Inflammatory macrophage treated with lipopolysaccharide for 4 hours (primary cell): ENCODE results near the gene MAPK8IP3.

Experiments used
- DNase-seq: peaks from one replicate; pipeline ENCODE4 v3.0.0-alpha.2; 2020

The MAPK8IP3 gene

GRCh38 chr16:1764971-1765370, 59.0 kb downstream of the MAPK8IP3 start:
- no peak for DNase-seq

- no peak for DNase-seq
Measured at GRCh38 chr16:1765826-1766225, 59.8 kb downstream of the MAPK8IP3 start.

- DNase-seq, result no peak
Measured at GRCh38 chr16:1766231-1766630, 60.2 kb downstream of the MAPK8IP3 start.

- DNase-seq, result no peak
Measured at GRCh38 chr16:1766701-1767100, 60.7 kb downstream of the MAPK8IP3 start.

- no peak for DNase-seq
Measured at GRCh38 chr16:1767116-1767994, 61.4 kb downstream of the MAPK8IP3 start.

GRCh38 chr16:1768061-1768766, 62.2 kb downstream of the MAPK8IP3 start:
- DNase-seq, result no peak

GRCh38 chr16:1768767-1769401, 62.9 kb downstream of the MAPK8IP3 start:
- DNase-seq, result no peak

GRCh38 chr16:1769402-1770300, 63.7 kb downstream of the MAPK8IP3 start:
- DNase-seq, result no peak

GRCh38 chr16:1770328-1771187, 64.6 kb downstream of the MAPK8IP3 start:
- DNase-seq, result peak; percentile 6

GRCh38 chr16:1771188-1771863, 65.3 kb downstream of the MAPK8IP3 start, which contains the start of gene NME3:
Gene NME3, minus strand, starts transcription at chr16:1771543. Its CDS starts 9 bp downstream, at chr16:1771534.
- peak; percentile 59 for DNase-seq

GRCh38 chr16:1771864-1772361, 65.9 kb downstream of the MAPK8IP3 start:
- DNase-seq, result no peak

GRCh38 chr16:1772362-1772907, 66.4 kb downstream of the MAPK8IP3 start, which contains the start of gene EME2:
Gene EME2, plus strand, starts transcription at chr16:1772810. Its CDS starts 418 bp downstream, at chr16:1773228.
- peak; percentile 22 for DNase-seq

GRCh38 chr16:1772908-1773702, 67.1 kb downstream of the MAPK8IP3 start, which contains the start of gene MRPS34:
Gene MRPS34, minus strand, starts transcription at chr16:1773134. Its CDS starts 15 bp downstream, at chr16:1773119.
- DNase-seq, result peak; percentile 85

- peak; percentile 27 for DNase-seq
Measured at GRCh38 chr16:1773703-1774447, 67.9 kb downstream of the MAPK8IP3 start.

GRCh38 chr16:1774448-1774780, 68.4 kb downstream of the MAPK8IP3 start:
- DNase-seq, result no peak

- no peak for DNase-seq
Measured at GRCh38 chr16:1775006-1775845, 69.2 kb downstream of the MAPK8IP3 start.

- DNase-seq, result no peak
Measured at GRCh38 chr16:1775846-1776671, 70.1 kb downstream of the MAPK8IP3 start.
